KMS-11 (cell line): ENCODE results near the gene HEXIM2.

Experiments used
- H2AFZ ChIP-seq: fragments of 200-600 bp; sonication (generic); 2 replicates; pipeline ENCODE4 v1.6.1; 2016; ENCODE audit warnings: antibody characterized with exemption, mixed run types, low read depth
- H3K27ac ChIP-seq: fragments of 200-600 bp; sonication (generic); 2 replicates; pipeline ENCODE4 v1.6.1; 2016; ENCODE audit warnings: mild to moderate bottlenecking, mixed run types
- H3K27me3 ChIP-seq: fragments of 200-600 bp; sonication (generic); 2 replicates; pipeline ENCODE4 v1.6.1; 2017; ENCODE audit warnings: mild to moderate bottlenecking, low read depth, mixed run types, moderate library complexity; ENCODE audit not compliant: insufficient read depth
- H3K36me3 ChIP-seq: fragments of 200-600 bp; sonication (generic); 2 replicates; pipeline ENCODE4 v1.6.1; 2017; ENCODE audit warnings: mild to moderate bottlenecking, mixed run types; ENCODE audit not compliant: insufficient read depth
- H3K4me1 ChIP-seq: fragments of 200-600 bp; sonication (generic); 2 replicates; pipeline ENCODE4 v1.6.1; 2016; ENCODE audit warnings: mild to moderate bottlenecking, low read depth, mixed run types; ENCODE audit not compliant: poor library complexity, severe bottlenecking
- H3K4me2 ChIP-seq: fragments of 200-600 bp; sonication (generic); 2 replicates; pipeline ENCODE4 v1.7.0; 2016; ENCODE audit warnings: mild to moderate bottlenecking, mixed run types
- H3K4me3 ChIP-seq: fragments of 200-600 bp; sonication (generic); IDR thresholded peaks from 2 replicates; pipeline ENCODE4 v1.6.1; 2017; ENCODE audit warnings: low read depth, low read length, mixed read lengths; ENCODE audit not compliant: insufficient read depth
- H3K79me2 ChIP-seq: fragments of 200-600 bp; sonication (generic); 2 replicates; pipeline ENCODE4 v1.6.1; 2016; ENCODE audit warnings: low read depth, mixed run types; ENCODE audit not compliant: insufficient read depth
- H3K9ac ChIP-seq: fragments of 200-600 bp; sonication (generic); 2 replicates; pipeline ENCODE4 v1.6.1; 2016; ENCODE audit warnings: mild to moderate bottlenecking, mixed run types
- H4K20me1 ChIP-seq: fragments of 200-600 bp; sonication (generic); 2 replicates; pipeline ENCODE4 v1.6.1; 2016; ENCODE audit warnings: mild to moderate bottlenecking, mixed run types; ENCODE audit not compliant: insufficient read depth
- TF ChIP-seq, protein P1 (sequence below): fragments of 200-600 bp; sonication (generic); conservative IDR thresholded peaks from 2 replicates; pipeline ENCODE4 v1.6.1; 2017; ENCODE audit warnings: low read depth, mild to moderate bottlenecking, antibody characterized with exemption, low read length, moderate library complexity, mixed read lengths

Gene HEXIM2

DNA sequence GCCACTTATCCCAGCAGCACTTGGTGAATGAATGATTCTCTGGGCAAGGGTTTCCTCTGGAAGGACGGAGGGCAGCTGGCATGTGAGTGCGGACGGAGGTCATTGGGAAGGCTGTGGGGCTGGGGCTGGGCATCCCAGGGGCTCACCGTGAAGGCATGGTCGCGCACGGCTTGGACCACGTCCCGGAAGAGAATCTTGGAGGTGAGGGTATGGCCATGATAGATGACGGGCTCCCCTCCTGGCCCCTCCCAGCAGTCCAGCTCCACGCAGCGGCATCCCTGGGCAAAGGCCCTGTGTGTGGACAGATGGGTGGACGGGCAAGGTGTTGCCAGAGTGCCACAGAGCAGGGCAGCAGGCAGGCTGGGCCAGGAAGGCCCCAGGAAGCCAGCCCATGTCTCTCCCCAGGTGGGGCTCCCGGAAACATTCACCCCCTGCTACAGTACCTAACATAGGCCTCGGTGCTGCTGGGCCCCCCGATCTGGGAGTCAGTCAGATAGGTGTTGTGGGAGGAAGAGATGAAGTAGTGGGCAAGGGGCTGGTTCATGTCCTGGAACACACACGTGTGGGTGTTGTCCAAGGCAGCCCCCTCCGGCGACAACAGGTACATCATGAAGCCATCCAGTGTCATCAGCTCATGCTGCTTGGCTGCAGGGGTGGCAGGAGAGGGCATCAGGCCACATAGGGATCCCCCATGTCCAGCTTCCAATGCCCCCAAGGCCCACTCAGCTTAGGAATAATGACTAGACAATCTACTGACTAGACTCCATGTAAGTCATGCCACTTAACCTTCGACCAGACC, 43.6 kb upstream of the HEXIM2 start:
- TF ChIP-seq, protein P1, sequence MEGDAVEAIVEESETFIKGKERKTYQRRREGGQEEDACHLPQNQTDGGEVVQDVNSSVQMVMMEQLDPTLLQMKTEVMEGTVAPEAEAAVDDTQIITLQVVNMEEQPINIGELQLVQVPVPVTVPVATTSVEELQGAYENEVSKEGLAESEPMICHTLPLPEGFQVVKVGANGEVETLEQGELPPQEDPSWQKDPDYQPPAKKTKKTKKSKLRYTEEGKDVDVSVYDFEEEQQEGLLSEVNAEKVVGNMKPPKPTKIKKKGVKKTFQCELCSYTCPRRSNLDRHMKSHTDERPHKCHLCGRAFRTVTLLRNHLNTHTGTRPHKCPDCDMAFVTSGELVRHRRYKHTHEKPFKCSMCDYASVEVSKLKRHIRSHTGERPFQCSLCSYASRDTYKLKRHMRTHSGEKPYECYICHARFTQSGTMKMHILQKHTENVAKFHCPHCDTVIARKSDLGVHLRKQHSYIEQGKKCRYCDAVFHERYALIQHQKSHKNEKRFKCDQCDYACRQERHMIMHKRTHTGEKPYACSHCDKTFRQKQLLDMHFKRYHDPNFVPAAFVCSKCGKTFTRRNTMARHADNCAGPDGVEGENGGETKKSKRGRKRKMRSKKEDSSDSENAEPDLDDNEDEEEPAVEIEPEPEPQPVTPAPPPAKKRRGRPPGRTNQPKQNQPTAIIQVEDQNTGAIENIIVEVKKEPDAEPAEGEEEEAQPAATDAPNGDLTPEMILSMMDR = no peak
- Histone ChIP-seq H3K4me2 (no peak overlapping the region), H3K9ac (no peak overlapping the region), H3K79me2 (no peaks in the 10 kb centered on the region), H2AFZ (no peak overlapping the region), H3K27me3 (no peaks in the 10 kb centered on the region), H3K36me3 (no peaks in the 10 kb centered on the region), H3K27ac (no peak overlapping the region), H3K4me1 (no peaks in the 10 kb centered on the region), H3K4me3 (no peak overlapping the region), H4K20me1 (no peaks in the 10 kb centered on the region)

DNA sequence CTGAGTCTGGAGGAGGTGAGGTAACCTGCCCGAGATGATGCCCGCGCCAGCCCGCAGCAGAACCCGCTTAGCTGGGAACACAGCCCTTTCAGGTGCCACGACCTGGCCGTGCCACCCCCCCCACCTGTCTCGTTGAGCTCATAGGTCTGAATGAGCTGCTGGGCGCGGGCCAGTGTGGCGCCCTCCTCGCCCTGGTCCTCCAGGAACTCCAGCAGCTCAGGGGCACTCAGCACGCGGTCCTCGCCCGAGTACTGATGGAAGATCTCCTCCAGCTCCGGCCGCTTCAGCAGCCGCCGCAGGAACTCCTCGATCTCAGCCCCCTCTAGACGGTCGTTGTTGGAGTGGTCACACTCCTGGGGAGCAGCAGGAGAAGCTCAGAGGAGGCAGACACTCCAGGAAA, 43.0 kb upstream of the HEXIM2 start:
- H3K36me3 ChIP-seq = no peaks in the 10 kb centered on the region
- H3K4me2 ChIP-seq = no peak overlapping the region
- no peaks in the 10 kb centered on the region for H3K4me1 ChIP-seq
- H3K9ac ChIP-seq = no peak overlapping the region
- no peaks in the 10 kb centered on the region for H4K20me1 ChIP-seq
- no peak overlapping the region for H2AFZ ChIP-seq
- no peaks in the 10 kb centered on the region for H3K79me2 ChIP-seq
- no peaks in the 10 kb centered on the region for H3K27me3 ChIP-seq
- no peak overlapping the region for H3K4me3 ChIP-seq
- H3K27ac ChIP-seq = no peak overlapping the region
- TF ChIP-seq, protein P1 = no peak

DNA sequence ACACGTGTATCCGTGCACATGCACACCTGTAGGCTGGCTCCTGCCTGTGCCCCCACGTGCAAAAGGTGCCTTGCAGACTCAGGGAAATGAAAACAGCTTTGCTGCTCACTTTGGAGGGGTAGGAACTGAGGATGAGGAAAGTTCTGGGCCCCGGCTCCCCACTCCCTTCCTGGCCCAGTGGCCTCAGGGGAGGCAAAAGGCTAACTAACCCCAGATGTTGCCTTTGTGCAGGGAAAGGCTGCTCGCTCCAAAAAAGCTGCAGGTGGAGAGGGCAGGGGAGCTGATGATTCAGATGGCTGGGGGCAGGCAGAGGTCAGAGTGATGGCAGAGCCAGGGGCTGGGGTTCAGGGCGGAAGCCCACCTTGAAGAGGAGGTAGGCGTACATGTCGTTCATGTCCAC, 41.7 kb upstream of the HEXIM2 start:
- H3K9ac ChIP-seq = no peak overlapping the region
- H3K36me3 ChIP-seq = no peaks in the 10 kb centered on the region
- no peak overlapping the region for H3K4me2 ChIP-seq
- H2AFZ ChIP-seq = no peak overlapping the region
- H3K27ac ChIP-seq = no peak overlapping the region
- no peaks in the 10 kb centered on the region for H3K27me3 ChIP-seq
- no peaks in the 10 kb centered on the region for H3K79me2 ChIP-seq
- TF ChIP-seq, protein P1 = no peak
- no peak overlapping the region for H3K4me3 ChIP-seq
- no peaks in the 10 kb centered on the region for H3K4me1 ChIP-seq
- H4K20me1 ChIP-seq = no peaks in the 10 kb centered on the region

DNA sequence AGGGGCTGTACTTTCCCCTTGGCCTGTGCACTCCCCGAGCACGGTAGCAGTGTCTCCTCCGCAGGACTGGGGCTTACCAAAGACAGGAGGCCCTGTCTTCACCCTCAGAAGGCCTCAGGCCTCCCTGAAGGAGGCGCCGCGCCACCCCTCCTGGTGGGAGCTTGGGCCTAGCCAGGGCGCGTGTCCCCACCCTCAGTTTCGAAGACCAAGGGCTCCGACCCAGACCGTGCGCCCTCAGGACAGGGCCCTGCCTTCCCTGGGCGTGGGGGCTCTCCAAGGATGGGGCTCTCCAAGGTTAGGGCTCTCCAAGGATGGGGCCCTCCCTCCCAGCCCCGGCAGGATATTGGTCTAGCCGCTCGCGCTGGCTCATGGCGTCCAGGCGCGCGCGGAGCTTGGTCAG, 41.1 kb upstream of the HEXIM2 start:
- no peaks in the 10 kb centered on the region for H3K36me3 ChIP-seq
- H3K79me2 ChIP-seq = no peaks in the 10 kb centered on the region
- H3K27ac ChIP-seq = no peak overlapping the region
- no peaks in the 10 kb centered on the region for H3K4me1 ChIP-seq
- no peak overlapping the region for H2AFZ ChIP-seq
- no peaks in the 10 kb centered on the region for H4K20me1 ChIP-seq
- no peak overlapping the region for H3K4me2 ChIP-seq
- TF ChIP-seq, protein P1 = no peak
- H3K4me3 ChIP-seq = no peak overlapping the region
- no peaks in the 10 kb centered on the region for H3K27me3 ChIP-seq
- H3K9ac ChIP-seq = no peak overlapping the region
